Nucleus accumbens (tissue), 56 donors: ENCODE measurements around the gene MFAP5.
A peak's percentile ranks its signal among the peaks of the same experiment; 100 is the strongest.
"Not testable (repeated sequence)": the region's sequence is repeated elsewhere in the genome, so short reads cannot be mapped to it uniquely, and the experiment has no call there.

Experiments
- DNase-seq, 56 donors: peaks; one replicate each; lab custom pipeline; 2025; lab: John Stamatoyannopoulos, UW

MFAP5 gene

GRCh38 chr12:8635342-8636006, 27.2 kb downstream of the MFAP5 start:
- not testable (repeated sequence) for DNase-seq

DNA sequence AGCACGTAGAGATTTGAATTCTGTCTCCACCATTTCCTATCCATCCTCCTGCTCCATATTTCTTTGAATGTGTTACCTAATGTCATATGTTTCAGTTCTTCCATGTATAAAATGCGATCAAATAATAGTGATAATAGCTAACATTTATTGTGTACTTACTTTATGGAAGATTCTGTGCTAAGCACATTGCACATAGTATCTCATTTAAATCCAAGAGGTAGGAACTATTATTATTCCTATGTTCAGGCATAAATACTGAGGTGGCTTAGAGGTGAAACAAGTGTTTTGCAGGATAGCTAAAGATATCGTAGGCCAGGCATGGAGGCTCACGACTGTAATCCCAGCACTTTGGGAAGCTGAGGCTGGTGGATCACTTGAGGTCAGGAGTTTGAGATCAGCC, 32.5 kb downstream of the MFAP5 start:
- DNase-seq: no peak

- DNase-seq: no peak
These were observed 33.1 kb downstream of the MFAP5 start for GRCh38 chr12:8629486-8630033.

GRCh38 chr12:8628731-8629130, 33.9 kb downstream of the MFAP5 start:
- DNase-seq: peak in 2 of 56 donors; percentile 3 to 5

- not testable (repeated sequence) for DNase-seq
These were observed 37.9 kb downstream of the MFAP5 start for GRCh38 chr12:8624750-8625149.

- DNase-seq: no peak
These were observed 40.0 kb downstream of the MFAP5 start for GRCh38 chr12:8622646-8623045.

DNA sequence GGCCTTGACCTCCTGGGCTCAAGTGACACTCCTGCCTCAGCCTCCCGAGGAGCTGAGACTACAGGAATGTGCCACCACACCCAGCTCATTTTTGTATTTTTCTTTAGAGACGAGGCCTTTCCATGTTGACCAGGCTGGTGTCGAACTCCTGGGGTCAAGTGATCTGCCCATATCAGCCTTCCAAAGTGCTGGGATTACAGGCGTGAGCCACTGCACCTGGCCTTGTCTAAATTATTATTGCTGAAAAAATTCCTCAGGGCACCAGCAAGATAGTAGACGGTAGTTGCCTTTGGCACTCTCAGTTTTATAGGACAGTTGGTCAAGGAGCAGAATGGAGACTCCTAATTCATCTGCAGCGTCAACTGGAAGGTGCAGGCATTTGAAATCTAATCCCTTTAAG, 47.4 kb downstream of the MFAP5 start:
- no peak for DNase-seq

- not testable (repeated sequence) for DNase-seq
These were observed 48.7 kb downstream of the MFAP5 start for GRCh38 chr12:8613881-8614280.

DNA sequence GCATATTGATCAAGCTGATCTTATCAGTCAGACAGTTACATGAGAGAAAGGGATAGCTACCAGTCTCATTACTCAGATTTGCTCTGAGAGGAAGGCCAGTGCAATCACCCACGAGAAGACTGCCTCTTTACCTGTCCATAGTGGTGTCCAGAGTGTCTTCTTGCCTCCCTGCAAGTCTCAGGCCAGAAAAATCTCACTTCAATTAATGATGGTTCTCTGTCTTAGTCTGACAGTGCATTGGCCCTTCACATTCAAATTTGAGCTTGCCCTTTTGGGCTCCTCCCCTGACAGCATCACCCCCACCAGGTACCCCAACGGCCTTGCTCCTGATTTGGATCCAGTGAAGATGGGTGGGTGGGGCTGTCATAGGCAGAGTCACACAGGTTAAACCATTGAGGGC, 50.0 kb downstream of the MFAP5 start, which contains the start of gene AICDA:
AICDA (minus strand) TSS at position 231 of the 400 bp plus-strand sequence; CDS start at position 139, 92 bp downstream.
- DNase-seq: no peak

DNA sequence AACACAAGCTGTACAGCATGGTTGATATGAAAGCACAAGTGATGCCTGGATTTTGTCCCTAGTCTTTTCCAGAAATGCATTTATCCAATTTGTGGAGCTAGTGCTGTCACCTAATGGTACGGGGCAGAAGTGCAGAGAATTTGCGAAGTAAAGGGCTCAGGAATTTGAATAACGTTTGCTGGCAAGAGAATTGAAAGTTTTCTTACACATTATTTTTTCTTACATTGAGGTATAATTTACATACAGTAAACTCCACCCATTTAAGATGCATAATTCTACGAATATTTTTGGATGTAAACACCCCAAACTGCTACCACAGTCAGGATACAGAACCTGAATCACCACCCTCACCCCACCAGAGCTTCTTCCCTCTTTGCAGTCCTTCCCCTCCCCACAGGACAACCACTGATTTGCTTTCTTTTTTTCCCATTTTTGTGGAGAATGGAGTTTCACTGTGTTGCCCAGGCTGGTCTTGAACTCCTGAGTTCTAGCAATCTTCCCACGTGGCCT, 53.5 kb downstream of the MFAP5 start:
- peak in 11 of 56 donors; percentile 0 to 15 (median 4) for DNase-seq

DNA sequence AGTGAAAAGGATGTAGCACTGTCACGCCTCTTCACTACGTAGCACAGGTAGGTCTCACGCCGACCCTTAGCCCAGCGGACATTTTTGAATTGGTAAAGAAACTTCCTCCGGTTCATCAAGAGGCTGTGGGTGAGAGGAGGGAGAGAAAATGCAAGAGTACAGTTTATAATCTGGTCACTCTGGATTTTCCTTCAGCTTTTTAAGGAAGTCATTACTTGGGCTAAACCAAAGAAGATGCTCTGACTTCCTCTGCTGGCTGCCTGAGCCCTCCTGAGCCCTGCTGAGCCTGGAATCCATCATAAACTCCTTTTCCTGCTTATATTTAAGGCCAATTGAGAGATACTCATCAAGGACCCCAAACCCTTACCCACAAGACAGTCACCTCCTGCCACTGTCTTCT, 55.7 kb downstream of the MFAP5 start:
- no peak for DNase-seq

DNA sequence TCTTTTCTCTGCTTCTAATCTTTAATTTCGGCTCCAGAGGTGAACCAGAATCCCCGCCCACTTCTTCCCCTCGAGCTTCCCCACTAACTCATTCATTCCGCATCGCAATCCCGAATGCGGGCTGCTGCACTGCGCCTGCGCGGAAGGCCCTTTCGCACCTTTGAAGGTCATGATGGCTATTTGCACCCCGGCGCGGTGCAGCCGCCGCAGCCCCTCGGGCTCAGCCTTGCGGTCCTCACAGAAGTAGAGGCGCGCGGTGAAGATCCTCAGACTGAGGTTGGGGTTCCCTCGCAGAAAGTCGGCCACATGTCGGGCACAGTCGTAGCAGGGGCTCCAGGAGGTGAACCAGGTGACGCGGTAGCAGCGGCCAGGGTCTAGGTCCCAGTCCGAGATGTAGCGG, 57.6 kb downstream of the MFAP5 start:
- no peak for DNase-seq

- DNase-seq: no peak
These were observed 58.8 kb downstream of the MFAP5 start for GRCh38 chr12:8603856-8604255.

DNA sequence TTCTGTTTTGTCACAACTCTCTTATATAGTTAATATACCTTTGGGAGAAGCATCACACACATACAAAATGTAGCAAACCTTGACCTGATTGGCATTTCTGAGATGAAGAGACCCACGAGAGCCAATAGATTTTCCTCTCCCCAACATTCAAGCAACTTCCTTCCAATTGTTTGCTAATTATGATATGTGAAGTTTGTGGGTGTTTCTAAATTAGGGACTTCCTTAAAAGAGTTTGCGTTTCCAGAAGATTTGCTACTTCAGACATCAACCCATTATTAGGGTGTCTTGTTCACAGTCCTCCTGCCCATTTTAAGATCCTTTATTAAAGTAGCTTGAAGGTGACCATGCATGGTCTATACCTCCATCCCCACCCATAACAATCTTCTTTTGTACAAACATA, 59.3 kb downstream of the MFAP5 start:
- no peak for DNase-seq

DNA sequence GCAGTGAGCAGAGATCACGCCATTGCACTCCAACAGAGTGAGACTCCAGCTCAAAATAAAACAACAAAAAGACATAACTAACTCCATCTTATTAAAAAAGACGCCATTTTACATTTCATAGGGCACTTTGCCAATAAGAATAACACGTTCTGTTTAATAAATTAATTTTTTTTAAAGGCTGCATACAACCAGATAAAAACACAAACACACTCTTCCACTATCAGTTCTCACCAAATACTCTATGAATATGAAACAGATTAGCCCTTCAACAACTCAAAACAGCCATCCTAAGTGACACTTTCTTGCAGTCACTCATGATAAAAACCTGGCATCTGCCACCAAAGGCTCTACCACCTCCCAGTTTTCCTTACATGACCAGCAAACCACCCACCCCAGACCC, 66.1 kb downstream of the MFAP5 start:
- no peak for DNase-seq
